ENCODE data around the gene MAP2. TPM values are rescaled to one million over a fixed set of nuclear protein-coding genes. Genes with fewer than 3 reads are reported as not detected.
"Not testable (repeated sequence)": the region's sequence is repeated elsewhere in the genome, so short reads cannot be mapped to it uniquely, and the experiment has no call there.

The MAP2 gene
- total RNA-seq, 1 experiment from 2014 or later, result 0.43 TPM

DNA sequence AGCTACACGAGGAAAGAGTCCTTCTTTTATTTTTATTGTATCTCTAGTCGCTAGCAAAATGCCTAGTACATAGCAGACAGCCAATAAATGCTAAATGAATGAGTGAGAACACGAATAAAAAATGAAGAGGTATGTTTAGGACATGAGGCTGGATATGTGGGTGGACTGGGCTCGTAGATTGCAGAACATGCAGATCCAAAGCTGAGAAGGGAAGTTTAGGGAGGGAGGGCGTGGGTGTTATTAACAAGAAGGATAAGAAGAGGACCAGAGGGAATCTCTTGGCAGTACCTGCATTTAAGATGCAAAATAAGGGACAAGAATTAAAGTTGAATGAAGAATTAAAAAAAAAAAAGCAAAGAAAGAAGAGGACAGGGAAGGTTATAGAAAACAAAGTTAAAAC, 161.1 kb downstream of the MAP2 start:
- Histone ChIP-seq H3K9me3 (no peaks in the 10 kb centered on the region), H3K27me3 (no peaks in the 10 kb centered on the region; the same call in 1 of the 2 replicates), H3K4me3 (no peak overlapping the region), H3K36me3 (no peaks in the 10 kb centered on the region)
- DNase-seq, result no peak

DNA sequence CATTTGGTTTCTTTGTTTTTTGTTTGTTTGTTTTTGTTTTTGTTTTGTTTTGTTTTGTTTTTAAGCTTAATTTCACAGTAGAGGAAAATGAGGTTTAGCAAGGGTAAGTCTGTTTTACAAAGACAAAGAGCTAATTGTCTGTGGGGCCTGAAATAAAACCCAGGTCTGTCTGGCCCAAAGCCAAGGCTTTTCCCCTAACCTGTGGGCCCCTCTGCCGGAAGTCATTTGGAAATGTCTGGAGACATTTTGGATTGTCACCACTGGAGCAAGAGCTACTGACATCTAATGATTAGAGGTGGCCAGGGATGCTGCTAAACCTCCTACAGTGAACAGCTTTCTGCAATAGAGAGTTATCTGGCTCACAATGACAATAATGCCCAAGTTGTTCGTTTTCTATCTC, 167.2 kb downstream of the MAP2 start:
- H3K9me3 ChIP-seq, result no peaks in the 10 kb centered on the region
- no peaks in the 10 kb centered on the region; the same call in 1 of the 2 replicates for H3K27me3 ChIP-seq
- no peak overlapping the region for H3K4me3 ChIP-seq
- no peak for DNase-seq
- no peaks in the 10 kb centered on the region for H3K36me3 ChIP-seq

DNA sequence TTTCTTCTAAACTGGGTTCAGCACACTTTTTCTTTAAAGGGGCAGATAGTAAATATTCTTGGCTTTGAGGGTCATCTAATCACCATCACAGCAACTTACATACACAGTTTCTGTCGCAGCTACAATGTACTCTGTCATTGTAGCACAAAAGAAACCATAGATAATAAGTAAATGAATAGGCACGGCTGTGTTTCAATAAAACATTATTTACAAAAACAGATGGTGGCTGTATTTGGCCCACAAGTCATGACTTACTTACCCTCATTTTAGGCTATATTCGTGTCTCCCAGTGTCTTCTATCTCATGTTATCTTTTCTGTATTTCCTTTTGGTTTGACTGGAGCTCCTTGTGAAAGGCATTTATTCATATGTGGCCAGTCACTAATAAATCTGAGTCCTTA, 168.3 kb downstream of the MAP2 start:
- no peak for DNase-seq
- Histone ChIP-seq H3K4me3 (no peak overlapping the region), H3K9me3 (no peaks in the 10 kb centered on the region), H3K36me3 (no peaks in the 10 kb centered on the region), H3K27me3 (no peaks in the 10 kb centered on the region; the same call in 1 of the 2 replicates)

DNA sequence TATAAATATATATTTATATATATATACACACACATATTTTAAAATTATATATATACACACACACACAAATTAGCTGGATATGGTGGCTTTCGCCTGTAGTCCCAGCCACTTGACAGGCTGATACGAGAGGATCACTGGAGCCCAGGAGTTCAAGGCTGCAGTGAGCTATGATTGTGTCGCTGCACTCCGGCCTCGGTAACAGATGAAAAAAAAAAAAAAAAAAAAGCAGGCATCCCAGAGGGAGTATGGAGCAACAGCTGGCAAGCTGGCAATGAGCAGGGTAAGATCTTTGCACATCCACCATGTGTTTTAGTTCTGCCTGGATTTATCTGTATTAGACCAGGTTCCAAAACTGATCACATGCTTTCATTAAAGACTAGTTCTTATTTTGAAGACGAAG, 170.1 kb downstream of the MAP2 start:
- Histone ChIP-seq H3K9me3 (no peaks in the 10 kb centered on the region), H3K36me3 (no peaks in the 10 kb centered on the region), H3K4me3 (no peak overlapping the region), H3K27me3 (no peaks in the 10 kb centered on the region)
- DNase-seq, result no peak

DNA sequence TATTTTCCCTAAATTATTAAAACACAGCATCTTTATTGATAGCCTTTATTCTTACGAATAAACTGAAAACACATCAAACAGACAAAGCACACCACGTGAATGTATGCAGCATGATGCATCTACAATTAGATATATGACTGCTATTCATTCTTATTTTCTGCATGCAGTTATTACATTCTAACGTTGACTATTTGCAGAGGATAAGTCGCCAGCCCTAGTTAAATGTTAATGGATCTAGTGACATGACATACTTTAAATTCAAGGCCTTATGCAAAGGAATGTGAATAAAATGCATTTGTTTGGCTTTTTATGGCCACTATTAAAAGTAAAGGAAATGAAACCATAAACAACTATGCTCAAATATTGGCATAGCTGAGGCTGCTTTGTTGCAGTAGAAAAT, 172.4 kb downstream of the MAP2 start:
- no peaks in the 10 kb centered on the region for H3K36me3 ChIP-seq
- no peaks in the 10 kb centered on the region for H3K9me3 ChIP-seq
- DNase-seq, result no peak
- H3K27me3 ChIP-seq, result no peaks in the 10 kb centered on the region
- H3K4me3 ChIP-seq, result no peak overlapping the region

DNA sequence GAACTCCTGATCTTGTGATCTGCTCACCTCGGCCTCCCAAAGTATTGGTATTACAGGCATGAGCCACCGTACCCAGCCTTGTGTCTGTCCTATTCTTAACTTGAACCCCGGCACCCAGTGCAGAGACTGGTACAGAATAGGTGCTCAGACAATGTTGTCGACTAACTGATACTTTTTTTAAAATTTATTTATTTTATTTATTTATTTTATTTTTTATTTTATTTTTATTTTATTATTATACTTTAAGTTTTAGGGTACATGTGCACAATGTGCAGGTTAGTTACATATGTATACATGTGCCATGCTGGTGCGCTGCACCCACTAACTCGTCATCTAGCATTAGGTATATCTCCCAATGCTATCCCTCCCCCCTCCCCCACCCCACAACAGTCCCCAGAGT, 174.4 kb downstream of the MAP2 start:
- not testable (repeated sequence) for H3K4me3 ChIP-seq, H3K9me3 ChIP-seq, H3K27me3 ChIP-seq, DNase-seq, H3K36me3 ChIP-seq

DNA sequence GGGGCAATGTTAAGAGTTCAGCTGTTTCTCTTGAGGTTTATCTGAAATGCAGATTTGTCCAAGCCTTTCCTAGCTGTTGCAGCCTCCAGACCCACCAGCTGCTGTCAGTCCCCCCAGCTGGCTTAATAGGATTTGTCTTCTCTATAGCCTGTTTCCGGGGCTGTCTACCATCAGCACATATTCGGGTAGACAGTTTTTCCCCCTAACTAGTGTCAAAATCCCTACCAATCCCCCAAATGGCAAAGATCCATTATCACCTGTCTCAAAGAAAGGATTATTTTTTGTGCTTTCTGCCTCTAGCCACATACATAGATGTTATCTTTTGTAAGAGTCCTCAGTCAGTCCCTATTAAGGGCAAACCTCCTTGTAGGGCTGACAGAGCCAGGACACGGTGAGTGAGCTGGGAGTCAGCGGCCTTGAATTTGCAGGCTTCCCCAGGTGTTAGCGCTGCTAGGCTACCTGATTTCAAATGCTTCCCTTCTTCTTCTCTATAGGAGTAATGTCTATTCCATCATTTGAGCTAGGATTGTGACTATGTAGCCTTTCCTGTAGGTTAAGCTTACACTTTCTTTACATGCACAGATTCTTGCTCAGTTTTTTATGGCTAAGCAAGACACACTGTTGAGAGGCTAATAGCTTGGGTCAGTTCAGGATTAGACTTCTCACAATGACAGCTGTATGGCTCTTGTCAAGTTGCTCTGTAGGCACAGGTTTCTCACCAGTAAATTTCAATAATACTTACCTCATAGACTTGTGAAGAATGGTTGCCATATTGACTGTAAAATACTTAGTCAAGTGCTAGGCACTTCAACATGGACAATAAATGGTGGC, 176.7 kb downstream of the MAP2 start:
- Histone ChIP-seq H3K36me3 (no peaks in the 10 kb centered on the region), H3K27me3 (no peaks in the 10 kb centered on the region), H3K4me3 (no peak overlapping the region), H3K9me3 (no peaks in the 10 kb centered on the region)
- DNase-seq, result no peak

DNA sequence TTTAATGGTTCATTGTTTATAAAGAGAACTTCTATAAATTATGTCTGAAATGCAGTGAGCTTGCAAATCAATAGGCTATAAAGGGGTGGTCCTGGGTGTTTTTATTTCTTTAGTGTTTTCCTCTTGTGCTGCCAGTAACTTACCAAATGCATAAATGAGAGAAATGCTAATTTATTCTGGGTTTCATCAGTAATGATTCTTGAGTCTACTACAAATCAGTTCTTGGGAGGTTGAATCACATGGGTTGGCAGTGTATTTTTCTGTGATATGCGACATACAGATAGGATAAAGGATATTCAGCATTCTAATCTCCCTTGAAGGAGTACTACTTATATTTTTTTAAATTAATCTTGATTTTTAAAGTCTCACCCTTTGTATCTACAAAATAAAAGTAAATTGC, 177.7 kb downstream of the MAP2 start:
- Histone ChIP-seq H3K36me3 (no peaks in the 10 kb centered on the region), H3K9me3 (no peaks in the 10 kb centered on the region), H3K4me3 (no peak overlapping the region), H3K27me3 (no peaks in the 10 kb centered on the region)
- no peak for DNase-seq

DNA sequence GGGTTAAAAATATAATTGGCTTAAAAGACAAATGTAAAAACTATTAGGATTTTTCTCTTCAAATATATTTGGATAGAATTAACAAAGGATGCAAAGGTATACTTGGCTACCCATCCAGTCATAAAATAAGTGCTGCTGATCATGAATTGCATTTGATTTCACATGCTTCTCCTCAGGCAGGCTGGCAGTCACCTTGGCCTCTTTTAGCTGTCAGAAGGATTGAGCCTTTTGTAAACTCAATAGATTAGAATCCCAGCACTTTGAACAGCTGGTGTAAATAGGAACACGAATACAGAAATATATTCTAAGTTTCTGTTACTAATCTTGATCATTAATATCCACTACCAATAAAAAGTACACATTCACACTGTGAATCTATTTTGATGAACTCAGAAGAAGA, 178.4 kb downstream of the MAP2 start:
- no peak for DNase-seq
- Histone ChIP-seq H3K9me3 (no peaks in the 10 kb centered on the region), H3K4me3 (no peak overlapping the region), H3K27me3 (no peaks in the 10 kb centered on the region), H3K36me3 (no peaks in the 10 kb centered on the region)

DNA sequence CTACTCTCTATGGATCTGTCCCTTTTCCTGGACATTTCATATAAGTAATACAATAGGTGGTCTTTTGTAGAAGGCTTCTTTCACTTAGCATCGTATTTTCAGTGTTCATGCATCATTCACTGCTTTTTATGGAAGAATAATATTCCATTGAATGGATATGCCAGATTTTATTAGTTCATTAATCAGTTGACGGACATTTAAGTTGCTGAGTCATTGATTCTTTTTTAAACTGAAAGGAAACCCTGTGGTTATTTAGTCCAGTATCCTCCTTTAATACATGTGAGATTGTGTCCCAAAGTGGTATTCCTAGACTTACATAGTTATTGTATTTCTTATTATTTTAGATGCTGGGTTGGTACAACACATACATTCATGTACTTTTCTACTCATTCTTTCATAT, 185.7 kb downstream of the MAP2 start:
- no peak overlapping the region for H3K4me3 ChIP-seq
- no peaks in the 10 kb centered on the region for H3K36me3 ChIP-seq
- DNase-seq, result no peak
- H3K9me3 ChIP-seq, result no peaks in the 10 kb centered on the region
- H3K27me3 ChIP-seq, result no peaks in the 10 kb centered on the region

DNA sequence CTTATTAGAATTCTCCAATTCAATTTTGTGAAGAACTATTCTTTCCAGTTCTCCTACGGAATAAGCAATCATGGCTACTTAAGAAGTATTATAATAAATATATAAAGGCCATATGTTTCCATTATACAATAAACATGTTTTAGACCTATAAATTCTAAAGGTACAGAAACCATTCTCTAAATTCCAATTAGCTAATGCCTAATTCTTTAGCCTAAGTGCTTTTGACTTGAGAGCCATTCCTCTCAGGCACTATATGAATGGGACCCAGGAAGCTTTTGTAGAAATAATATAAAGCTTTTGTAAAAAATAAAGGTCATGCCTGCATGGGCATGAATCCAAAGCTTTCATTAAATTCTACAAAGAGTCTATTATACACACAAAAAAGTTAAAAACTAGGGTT, 186.8 kb downstream of the MAP2 start:
- no peaks in the 10 kb centered on the region for H3K9me3 ChIP-seq
- H3K4me3 ChIP-seq, result no peak overlapping the region
- no peak for DNase-seq
- H3K27me3 ChIP-seq, result no peaks in the 10 kb centered on the region
- H3K36me3 ChIP-seq, result no peaks in the 10 kb centered on the region

DNA sequence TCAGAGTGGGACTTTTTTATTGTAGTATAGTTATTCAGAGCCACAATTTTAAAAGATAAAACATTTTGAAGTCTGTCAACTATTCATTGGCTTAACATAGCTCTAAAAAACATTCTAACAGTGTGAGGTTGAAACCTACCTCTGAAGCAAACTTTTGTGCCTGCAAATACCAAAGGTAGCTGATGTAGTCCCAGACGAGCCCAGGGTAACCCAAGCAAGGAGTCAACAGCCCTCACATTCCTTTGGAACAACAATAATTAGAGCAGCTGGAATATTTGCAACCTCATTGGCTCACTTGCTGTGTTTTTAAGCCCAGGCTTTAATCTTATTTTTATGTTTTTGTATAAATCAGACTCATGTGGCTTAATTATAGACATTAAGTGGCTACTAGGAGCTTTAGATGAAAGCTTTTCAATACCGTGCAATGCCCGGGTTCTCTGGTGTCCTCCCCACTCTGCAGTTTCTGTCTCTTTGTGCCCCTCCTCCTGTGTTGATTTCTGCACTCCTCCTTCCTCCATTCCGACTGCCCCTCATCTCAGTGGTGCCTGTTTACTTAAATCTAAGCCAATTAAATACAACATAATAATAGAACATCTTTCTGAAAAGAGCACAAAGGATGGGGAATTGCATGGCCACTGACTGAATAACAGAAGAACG, 189.9 kb downstream of the MAP2 start:
- DNase-seq, result no peak
- H3K9me3 ChIP-seq, result no peaks in the 10 kb centered on the region

DNA sequence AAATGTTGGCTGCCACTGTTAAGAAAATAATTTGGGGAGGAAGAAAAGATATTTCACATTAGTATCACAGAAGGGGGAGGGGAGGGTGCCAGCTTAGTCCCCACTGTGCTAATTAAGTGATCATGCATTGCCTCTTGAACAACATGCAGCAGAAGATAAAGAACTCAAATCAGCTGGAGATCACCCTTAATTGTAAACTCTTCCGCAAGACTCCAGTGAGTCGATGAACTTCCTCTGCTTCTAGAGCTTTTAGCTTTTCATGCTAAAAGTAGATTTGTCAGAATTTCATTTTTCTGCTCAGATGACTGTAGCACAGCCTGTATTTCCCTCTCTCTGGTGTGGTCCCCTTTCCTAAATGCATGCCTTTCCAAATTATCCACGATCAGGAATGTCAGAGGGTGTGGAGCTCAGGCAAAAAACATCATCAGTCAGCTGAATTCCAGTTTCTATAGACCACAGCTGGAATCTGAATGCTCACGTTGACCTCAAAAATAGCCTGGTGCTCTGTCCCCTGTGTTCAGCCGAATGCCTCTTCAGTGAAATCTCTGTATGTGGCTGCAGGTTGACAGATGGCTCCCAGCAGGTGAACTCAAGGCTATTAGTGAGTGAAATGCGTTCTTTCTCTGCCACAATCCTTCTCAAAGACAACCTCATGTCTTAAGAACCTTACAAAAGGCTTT, 191.0 kb downstream of the MAP2 start:
- Histone ChIP-seq H3K4me3 (no peak overlapping the region), H3K27me3 (no peaks in the 10 kb centered on the region), H3K9me3 (no peaks in the 10 kb centered on the region), H3K36me3 (no peaks in the 10 kb centered on the region)
- no peak for DNase-seq

More for the DNA sequence above, 189.9 kb downstream of the MAP2 start:
- Histone ChIP-seq H3K36me3 (no peaks in the 10 kb centered on the region), H3K4me3 (no peak overlapping the region), H3K27me3 (no peaks in the 10 kb centered on the region)

DNA sequence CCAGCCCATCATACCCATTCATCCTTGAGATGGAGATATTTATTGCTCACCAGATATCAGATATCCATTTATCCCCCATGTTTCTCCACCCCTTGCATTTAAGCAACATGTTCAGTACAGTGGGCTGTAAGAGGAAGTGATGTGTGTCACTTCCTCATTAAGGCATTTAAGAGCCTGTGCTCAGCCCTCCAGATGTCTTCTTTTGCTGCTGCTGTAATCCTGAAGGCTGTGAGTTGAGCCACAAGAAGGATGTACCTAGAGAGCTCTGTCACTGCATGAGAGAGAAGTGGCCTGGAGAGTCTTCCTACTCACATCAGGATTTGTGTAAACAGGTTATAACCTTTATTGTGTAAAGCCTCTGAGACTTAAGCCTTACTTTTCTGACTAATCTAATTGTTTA, 195.9 kb downstream of the MAP2 start:
- H3K9me3 ChIP-seq, result no peaks in the 10 kb centered on the region

DNA sequence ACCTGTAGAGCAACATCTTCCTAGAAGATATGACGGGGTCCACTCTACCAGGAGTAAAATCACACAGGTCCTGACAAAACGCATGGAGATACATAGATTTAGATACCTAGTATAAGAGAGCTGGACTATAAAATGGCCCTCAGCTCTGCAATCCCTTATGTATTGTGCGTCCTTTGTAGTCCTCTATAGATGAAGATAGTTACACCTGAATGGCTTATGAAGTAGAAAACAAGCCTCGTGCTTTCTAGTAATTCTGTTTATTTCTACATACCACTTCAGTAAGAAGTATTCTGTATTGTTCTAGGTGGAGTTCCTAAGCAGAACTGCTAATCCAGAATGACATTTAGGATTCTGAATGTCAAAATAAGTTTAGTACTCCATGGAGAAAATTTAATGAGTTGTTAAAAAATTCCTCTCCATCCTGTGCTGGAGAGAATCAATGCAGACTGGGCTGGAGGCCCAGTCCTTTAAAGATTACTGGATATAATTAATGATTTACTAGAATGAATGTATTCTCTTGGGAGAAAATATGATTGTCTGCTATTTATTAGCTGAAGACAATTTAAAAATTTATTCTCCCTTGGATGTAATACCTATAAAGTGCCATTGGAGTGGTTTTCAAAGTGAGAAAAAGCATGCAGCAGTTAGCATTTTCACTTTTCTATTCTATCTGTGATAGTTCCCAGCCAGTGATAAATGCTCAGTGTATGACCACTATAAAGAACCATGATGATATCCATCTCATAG, 200.5 kb downstream of the MAP2 start:
- no peak overlapping the region for H3K4me3 ChIP-seq
- H3K9me3 ChIP-seq, result no peaks in the 10 kb centered on the region

More for the DNA sequence above, 195.9 kb downstream of the MAP2 start:
- no peak for DNase-seq
- H3K27me3 ChIP-seq, result no peaks in the 10 kb centered on the region
- no peaks in the 10 kb centered on the region for H3K36me3 ChIP-seq
- H3K4me3 ChIP-seq, result no peak overlapping the region

DNA sequence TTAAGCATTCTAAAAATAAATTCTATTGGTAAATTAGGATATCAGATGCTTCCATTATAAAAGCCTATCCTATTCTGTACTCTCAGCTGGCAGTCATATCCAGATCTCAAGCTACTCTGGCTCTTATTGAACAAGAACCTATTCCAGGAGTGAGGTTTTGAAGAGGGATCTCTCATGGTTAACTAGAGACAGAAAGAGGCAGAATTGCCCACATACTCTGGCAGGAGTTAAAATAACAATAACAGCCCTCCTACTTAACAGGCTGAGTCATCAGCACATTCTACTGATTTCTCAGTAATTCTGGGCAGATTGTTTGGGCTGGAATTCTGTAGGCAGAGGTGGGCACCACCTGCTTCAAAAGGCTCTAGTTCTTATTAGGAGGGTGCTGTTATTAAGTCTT, 205.8 kb downstream of the MAP2 start:
- Histone ChIP-seq H3K27me3 (no peaks in the 10 kb centered on the region), H3K9me3 (no peaks in the 10 kb centered on the region), H3K4me3 (no peak overlapping the region), H3K36me3 (no peaks in the 10 kb centered on the region)
- DNase-seq, result peak; percentile 6

More for the DNA sequence above, 200.5 kb downstream of the MAP2 start:
- H3K36me3 ChIP-seq, result no peaks in the 10 kb centered on the region
- no peaks in the 10 kb centered on the region for H3K27me3 ChIP-seq
- no peak for DNase-seq

DNA sequence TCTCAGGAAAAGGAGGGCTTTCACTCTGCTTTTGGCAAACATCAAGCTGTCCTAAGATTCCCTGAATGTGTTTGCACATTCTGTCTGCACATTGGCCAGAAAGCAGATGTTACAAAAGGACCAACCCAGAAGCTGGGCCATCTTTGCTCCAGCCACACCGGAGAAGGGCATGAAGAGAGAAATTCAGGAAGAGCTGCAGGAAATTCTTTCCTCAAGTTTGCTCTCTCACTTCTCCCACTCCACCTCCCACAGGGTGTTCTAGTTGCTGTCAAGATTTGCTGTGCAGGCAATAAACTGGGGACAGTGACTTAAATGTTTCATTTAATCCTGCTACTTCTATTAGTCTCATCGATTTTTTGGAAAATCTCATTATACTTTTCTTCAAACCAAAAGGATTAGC, 210.1 kb downstream of the MAP2 start:
- Histone ChIP-seq H3K9me3 (no peaks in the 10 kb centered on the region), H3K4me3 (no peak overlapping the region), H3K27me3 (no peaks in the 10 kb centered on the region), H3K36me3 (no peaks in the 10 kb centered on the region)
- no peak for DNase-seq

Data from MG63 (cell line).